Activated naive CD4-positive, alpha-beta T cell treated with anti-CD3 and anti-CD28 coated beads, Interleukin-2, amount 10 ng/mL, durations not matched to agents 7 days and 5 days (primary cell): ENCODE measurements around the gene GYG2.
"Not testable (repeated sequence)": the region's sequence is repeated elsewhere in the genome, so short reads cannot be mapped to it uniquely, and the experiment has no call there.

Experiments
- CTCF ChIA-PET: fragments of 350-600 bp; sonication (Branson Sonifier 250); formaldehyde crosslinking; loops from one replicate; lab custom pipeline; 2021; ENCODE audit warnings: antibody characterized with exemption; lab: Charles Lee
- DNase-seq: peaks from one replicate; pipeline ENCODE4 v3.0.0-alpha.2; 2020
- H3K27ac Mint-ChIP-seq: one replicate; pipeline ENCODE4 v1.8.0; 2021; ENCODE audit warnings: mild to moderate bottlenecking, moderate library complexity, mixed read lengths
- H3K27me3 Mint-ChIP-seq: one replicate; pipeline ENCODE4 v1.8.0; 2021; ENCODE audit warnings: mild to moderate bottlenecking, mixed read lengths
- H3K36me3 Mint-ChIP-seq: one replicate; pipeline ENCODE4 v1.8.0; 2021; ENCODE audit warnings: mixed read lengths
- H3K4me1 Mint-ChIP-seq: one replicate; pipeline ENCODE4 v1.8.0; 2021; ENCODE audit warnings: mixed read lengths
- H3K4me3 Mint-ChIP-seq: one replicate; pipeline ENCODE4 v1.8.0; 2021; ENCODE audit warnings: mild to moderate bottlenecking, moderate library complexity, mixed read lengths
- H3K9me3 Mint-ChIP-seq: one replicate; pipeline ENCODE4 v1.8.0; 2021; ENCODE audit warnings: mixed read lengths

Gene GYG2

DNA sequence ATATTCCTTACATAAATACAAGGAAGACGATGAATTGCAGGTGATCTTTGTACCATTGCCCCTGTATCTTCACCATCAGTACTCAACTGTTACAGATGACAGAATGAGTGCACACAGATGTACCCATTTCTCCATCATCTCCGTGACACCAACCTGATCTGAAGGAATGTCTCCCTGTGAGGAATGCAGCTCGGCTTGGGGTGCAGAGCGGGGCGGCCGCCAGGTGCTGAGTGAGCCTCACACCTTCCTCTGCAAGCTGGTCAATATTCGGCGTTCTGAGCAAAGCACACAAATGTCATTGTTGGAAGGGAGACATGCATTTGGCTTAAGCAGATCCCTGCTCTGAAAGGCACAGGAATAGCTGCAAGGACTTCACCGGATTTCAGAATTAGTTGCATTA lies 93.0 kb downstream of the GYG2 start:
- H3K27ac Mint-ChIP-seq = no peak overlapping the region
- no peaks in the 10 kb centered on the region for H3K9me3 Mint-ChIP-seq
- no peaks in the 10 kb centered on the region for H3K36me3 Mint-ChIP-seq
- no peak for DNase-seq
- CTCF ChIA-PET = no interaction called here
- no peak overlapping the region for H3K4me3 Mint-ChIP-seq
- peaks cover 2% of the 10 kb centered on the region for H3K27me3 Mint-ChIP-seq
- no peaks in the 10 kb centered on the region for H3K4me1 Mint-ChIP-seq

DNA sequence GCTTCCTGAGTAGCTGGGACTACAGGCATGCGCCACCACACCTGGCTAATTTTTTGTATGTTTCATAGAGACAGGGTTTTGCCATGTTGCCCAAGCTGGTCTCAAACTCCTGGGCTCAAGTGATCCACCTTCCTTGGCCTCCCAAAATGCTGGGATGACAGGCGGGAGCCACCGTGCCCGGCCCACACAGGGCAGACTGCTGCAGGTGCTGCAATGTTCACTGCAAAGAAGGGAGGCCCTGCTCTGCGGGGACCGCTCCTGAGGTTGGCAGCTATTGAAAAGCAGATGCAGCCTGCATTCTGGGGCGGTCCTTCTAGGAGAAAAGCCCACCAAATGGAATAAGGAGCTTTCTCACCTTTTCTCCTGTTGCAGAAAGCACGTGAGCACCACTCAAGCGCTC lies 95.4 kb downstream of the GYG2 start:
- H3K27me3 Mint-ChIP-seq = peaks cover 9% of the 10 kb centered on the region
- no peaks in the 10 kb centered on the region for H3K4me1 Mint-ChIP-seq
- H3K4me3 Mint-ChIP-seq = no peak overlapping the region
- H3K9me3 Mint-ChIP-seq = no peaks in the 10 kb centered on the region
- no peak for DNase-seq
- CTCF ChIA-PET = no interaction called here
- H3K27ac Mint-ChIP-seq = no peak overlapping the region
- H3K36me3 Mint-ChIP-seq = no peaks in the 10 kb centered on the region

DNA sequence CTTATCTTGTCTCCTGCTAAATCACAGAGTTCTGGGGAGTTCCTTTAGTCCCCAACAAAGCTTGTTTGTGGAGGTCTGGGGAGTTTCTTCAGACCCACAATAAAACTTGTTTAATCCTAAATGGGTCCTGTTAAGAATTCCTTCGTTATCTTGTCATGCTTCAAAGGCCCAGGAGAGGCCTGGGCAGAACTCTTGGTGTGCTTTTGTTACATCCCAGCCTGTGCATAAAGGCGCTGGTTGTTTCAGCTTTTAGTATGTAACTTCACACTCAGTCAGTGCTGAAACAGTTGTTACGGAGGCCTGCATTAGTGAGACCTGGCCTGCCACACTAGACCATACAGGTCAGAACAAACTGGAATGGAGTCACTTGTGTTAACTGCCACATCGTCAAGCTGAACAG lies 97.5 kb downstream of the GYG2 start:
- H3K36me3 Mint-ChIP-seq = not testable (repeated sequence)

DNA sequence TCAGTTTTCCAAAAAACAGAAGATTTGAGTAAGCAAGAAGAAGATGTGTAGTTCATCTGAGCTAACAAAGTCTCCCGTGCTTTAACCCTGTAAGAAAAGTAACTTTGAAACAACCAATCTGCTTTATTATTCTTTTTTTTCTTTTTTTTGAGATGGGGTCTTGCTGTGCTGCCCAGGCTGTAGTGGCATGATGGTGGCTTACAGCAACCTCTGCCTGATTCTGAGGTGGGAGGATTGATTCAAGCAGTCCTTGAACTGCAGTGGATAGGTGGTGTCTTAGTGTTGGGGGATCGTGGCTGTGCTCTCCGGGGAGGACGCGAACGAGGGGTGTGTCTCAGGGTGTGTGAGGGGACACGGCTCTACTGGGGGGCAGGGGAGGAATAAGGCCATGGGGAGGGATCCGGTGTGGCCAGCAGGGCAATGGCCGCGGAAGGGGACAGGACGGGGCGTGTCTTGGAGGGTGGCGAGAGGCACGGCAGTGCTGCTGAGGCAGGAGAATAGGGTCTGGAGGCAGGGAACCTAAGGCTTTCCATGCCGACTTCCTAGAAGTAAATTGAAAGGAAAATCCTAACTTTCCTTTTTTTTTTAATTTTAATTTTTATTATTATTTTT lies 98.0 kb downstream of the GYG2 start:
- peaks cover 18% of the 10 kb centered on the region for H3K27me3 Mint-ChIP-seq
- no peaks in the 10 kb centered on the region for H3K9me3 Mint-ChIP-seq
- peak overlapping the region; percentile 43 for H3K4me3 Mint-ChIP-seq
- no peak for DNase-seq
- H3K36me3 Mint-ChIP-seq = no peaks in the 10 kb centered on the region
- no peak overlapping the region for H3K27ac Mint-ChIP-seq
- H3K4me1 Mint-ChIP-seq = peaks cover 5% of the 10 kb centered on the region
- CTCF ChIA-PET = no interaction called here

More for the DNA sequence above, 97.5 kb downstream of the GYG2 start:
- H3K4me3 Mint-ChIP-seq, H3K9me3 Mint-ChIP-seq, H3K27ac Mint-ChIP-seq, H3K4me1 Mint-ChIP-seq, CTCF ChIA-PET, DNase-seq: not testable (repeated sequence)
- H3K27me3 Mint-ChIP-seq = peaks cover 18% of the 10 kb centered on the region

DNA sequence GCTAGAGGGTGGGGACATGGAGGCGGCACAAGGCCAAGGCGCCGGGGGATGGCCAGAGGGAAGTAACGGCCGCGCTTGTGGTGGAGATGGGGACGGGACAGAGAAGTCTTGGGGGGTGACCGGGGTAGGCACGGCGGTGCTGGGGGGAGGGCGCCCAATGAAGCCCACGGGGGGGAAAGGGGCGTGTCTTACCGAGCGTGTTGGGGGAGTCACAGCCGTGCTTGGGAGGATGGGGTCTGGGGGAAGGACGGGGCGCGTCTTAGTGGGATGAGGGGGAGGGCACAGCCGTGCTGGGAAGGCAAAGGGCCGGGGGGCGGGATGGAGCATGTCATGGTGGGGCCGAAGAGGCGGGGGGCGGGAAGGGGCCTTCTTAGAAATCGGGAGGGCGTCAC lies 99.5 kb downstream of the GYG2 start:
- H3K36me3 Mint-ChIP-seq = no peaks in the 10 kb centered on the region
- no peaks in the 10 kb centered on the region for H3K9me3 Mint-ChIP-seq
- H3K27ac Mint-ChIP-seq = no peak overlapping the region
- H3K4me1 Mint-ChIP-seq = peaks cover 5% of the 10 kb centered on the region
- no peak overlapping the region for H3K4me3 Mint-ChIP-seq
- CTCF ChIA-PET = no interaction called here
- H3K27me3 Mint-ChIP-seq = peaks cover 18% of the 10 kb centered on the region
- peak; percentile 19 for DNase-seq

DNA sequence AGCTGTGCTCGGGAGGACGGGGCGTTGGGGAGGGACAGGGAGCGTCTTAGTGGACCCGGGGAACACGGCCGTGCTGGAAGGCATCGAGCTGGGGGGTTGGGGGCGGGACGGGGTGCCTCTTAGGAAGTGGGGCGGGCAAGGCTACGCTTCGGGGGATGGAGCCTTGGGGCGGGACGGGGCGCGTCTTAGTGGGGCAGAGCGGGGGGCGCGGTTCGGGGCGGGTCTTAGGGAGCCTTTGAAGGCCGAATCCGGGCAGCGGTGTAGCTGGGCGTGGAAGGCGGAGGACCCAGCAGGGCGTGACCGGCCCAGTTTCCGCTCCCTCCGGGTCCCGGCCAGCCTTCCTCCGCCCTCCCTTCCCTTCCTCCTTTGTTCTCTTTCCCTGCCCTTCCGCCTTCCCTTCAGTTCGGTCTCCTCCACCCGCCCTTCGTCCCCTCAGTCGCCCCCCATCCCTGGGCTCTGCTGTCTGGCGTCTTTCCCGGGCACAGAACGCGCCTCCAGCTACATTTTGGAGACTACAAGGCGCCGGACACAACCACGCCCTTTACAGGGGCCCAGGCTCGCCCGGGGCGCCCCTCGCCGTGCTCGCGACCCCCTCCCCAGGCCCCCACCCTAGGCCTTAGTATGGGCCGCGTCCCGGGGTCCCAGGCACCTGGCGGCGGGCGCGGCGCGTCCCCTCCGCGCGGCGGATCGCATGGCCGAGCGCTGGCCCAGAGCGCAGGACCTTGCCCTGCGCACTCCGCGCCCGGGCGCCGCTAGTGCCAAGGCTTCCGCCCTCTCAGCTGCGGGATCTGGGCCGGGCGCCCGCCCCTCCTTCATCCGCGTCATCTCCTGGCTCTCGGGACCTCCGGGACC lies 100.1 kb downstream of the GYG2 start, which contains the start of gene ARSD:
Gene ARSD, minus strand, starts transcription at position 757 of the 852 bp plus-strand sequence. Its CDS starts 64 bp downstream, at position 693.
- peaks cover 18% of the 10 kb centered on the region for H3K27me3 Mint-ChIP-seq
- no peak within 1 kb of the TSS for H3K27ac Mint-ChIP-seq
- H3K9me3 Mint-ChIP-seq = no peaks in the 10 kb centered on the region
- CTCF ChIA-PET = no interaction called here
- H3K4me3 Mint-ChIP-seq = peak within 1 kb of the TSS; percentile 76
- peaks cover 5% of the 10 kb centered on the region for H3K4me1 Mint-ChIP-seq
- no peaks in the 10 kb centered on the region for H3K36me3 Mint-ChIP-seq
- DNase-seq = peak; percentile 60

DNA sequence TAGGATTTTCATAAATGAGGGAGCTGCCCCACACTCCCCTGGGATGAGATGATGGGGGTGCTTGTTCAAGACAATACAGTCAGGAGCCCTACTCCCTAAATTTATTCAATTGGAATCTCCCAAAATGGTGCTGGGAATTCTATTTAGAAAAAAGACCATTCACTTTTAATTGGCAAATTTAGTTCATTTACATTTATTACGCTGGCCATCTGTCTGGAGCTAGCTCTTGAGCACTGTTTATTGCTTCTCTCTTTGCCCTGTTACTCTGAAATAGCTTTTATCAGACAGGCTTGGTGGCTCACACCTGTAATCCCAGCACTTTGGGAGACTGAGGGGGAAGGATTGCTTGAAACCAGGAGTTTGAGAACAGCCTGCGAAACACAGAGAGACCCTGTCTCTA lies 102.4 kb downstream of the GYG2 start:
- H3K4me1 Mint-ChIP-seq = peaks cover 5% of the 10 kb centered on the region
- H3K27ac Mint-ChIP-seq = no peak overlapping the region
- peaks cover 18% of the 10 kb centered on the region for H3K27me3 Mint-ChIP-seq
- H3K9me3 Mint-ChIP-seq = no peaks in the 10 kb centered on the region
- CTCF ChIA-PET = no interaction called here
- H3K4me3 Mint-ChIP-seq = no peak overlapping the region
- H3K36me3 Mint-ChIP-seq = no peaks in the 10 kb centered on the region
- DNase-seq = no peak

DNA sequence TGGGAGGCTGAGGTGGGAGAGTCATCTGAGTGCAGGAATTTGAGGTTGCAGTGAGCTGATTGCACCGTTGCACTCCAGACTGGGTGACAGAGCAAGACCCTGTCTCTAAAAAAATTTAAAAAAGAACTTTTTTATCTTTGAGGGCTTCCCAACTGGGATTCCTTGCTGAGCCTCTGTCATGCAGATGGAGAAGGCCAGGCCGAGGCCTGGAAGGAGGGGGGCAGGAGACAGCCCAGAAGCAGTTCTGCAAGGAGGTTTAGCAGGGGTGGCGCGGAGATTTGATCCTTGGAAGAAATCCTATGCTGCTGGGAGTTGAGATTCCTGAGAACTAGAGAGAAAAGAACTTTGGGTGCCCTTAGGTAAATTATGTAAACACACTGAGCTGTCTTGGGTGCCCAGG lies 102.9 kb downstream of the GYG2 start:
- no peaks in the 10 kb centered on the region for H3K9me3 Mint-ChIP-seq
- H3K4me1 Mint-ChIP-seq = peaks cover 5% of the 10 kb centered on the region
- H3K36me3 Mint-ChIP-seq = no peaks in the 10 kb centered on the region
- H3K27me3 Mint-ChIP-seq = peaks cover 17% of the 10 kb centered on the region
- no peak overlapping the region for H3K27ac Mint-ChIP-seq
- CTCF ChIA-PET = no interaction called here
- DNase-seq = no peak
- H3K4me3 Mint-ChIP-seq = no peak overlapping the region
